ENCODE results near the gene NOX3.

GRCh38 chr6:155502393-155502792, 46.8 kb upstream of the NOX3 start:
- TF ChIP-seq TAF1 (IDR thresholded peaks at IDR 0.05; ENCODE audit: borderline replicate concordance, low read depth, low read length) (no peak), BHLHE40 (IDR thresholded peaks at IDR 0.05; ENCODE audit: borderline replicate concordance in 1 of 2, low read depth in 2 of 2, low read length in 1 of 2) (no peak), STAT3 (IDR thresholded peaks at IDR 0.05; ENCODE audit: low read depth, low read length) (no peak), JUND (IDR thresholded peaks at IDR 0.05; ENCODE audit: low read depth, low read length) (no peak), NFYB (IDR thresholded peaks at IDR 0.05; ENCODE audit: insufficient read depth, low read depth, low read length) (no peak)
- TF ChIP-seq, protein P1, sequence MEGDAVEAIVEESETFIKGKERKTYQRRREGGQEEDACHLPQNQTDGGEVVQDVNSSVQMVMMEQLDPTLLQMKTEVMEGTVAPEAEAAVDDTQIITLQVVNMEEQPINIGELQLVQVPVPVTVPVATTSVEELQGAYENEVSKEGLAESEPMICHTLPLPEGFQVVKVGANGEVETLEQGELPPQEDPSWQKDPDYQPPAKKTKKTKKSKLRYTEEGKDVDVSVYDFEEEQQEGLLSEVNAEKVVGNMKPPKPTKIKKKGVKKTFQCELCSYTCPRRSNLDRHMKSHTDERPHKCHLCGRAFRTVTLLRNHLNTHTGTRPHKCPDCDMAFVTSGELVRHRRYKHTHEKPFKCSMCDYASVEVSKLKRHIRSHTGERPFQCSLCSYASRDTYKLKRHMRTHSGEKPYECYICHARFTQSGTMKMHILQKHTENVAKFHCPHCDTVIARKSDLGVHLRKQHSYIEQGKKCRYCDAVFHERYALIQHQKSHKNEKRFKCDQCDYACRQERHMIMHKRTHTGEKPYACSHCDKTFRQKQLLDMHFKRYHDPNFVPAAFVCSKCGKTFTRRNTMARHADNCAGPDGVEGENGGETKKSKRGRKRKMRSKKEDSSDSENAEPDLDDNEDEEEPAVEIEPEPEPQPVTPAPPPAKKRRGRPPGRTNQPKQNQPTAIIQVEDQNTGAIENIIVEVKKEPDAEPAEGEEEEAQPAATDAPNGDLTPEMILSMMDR (IDR thresholded peaks at IDR 0.05 in 2 of 3, conservative IDR thresholded peaks at IDR 0.05 in 1 of 3; ENCODE audit: control insufficient read depth in 2 of 3, extremely low read depth in 1 of 3, insufficient read depth in 1 of 3, low read depth in 3 of 3, low read length in 3 of 3): no peak
